Astrocyte of the spinal cord (primary cell): ENCODE data around the gene RBP3.
"Not testable (repeated sequence)": the region's sequence is repeated elsewhere in the genome, so short reads cannot be mapped to it uniquely, and the experiment has no call there.

ENCODE experiments used
- DNase-seq: peaks from one replicate; pipeline ENCODE4 v3.0.0; 2011; ENCODE audit warnings: low read depth, low spot score
- H3K4me3 ChIP-seq: 2 replicates; pipeline ENCODE4 v1.5.1; 2011; ENCODE audit warnings: low read depth, mild to moderate bottlenecking, low read length, moderate library complexity
- in situ Hi-C: cut with HindIII; loops from 2 replicates; pipeline ENCODE4 v1.10.0; 2017; ENCODE audit warnings: low sequenced_read_pairs
- TF ChIP-seq, protein P1 (sequence below): IDR thresholded peaks from 2 replicates; pipeline ENCODE4 v1.5.1; 2012; ENCODE audit warnings: low read depth, mild to moderate bottlenecking, low read length, inconsistent platforms

RBP3 gene

DNA sequence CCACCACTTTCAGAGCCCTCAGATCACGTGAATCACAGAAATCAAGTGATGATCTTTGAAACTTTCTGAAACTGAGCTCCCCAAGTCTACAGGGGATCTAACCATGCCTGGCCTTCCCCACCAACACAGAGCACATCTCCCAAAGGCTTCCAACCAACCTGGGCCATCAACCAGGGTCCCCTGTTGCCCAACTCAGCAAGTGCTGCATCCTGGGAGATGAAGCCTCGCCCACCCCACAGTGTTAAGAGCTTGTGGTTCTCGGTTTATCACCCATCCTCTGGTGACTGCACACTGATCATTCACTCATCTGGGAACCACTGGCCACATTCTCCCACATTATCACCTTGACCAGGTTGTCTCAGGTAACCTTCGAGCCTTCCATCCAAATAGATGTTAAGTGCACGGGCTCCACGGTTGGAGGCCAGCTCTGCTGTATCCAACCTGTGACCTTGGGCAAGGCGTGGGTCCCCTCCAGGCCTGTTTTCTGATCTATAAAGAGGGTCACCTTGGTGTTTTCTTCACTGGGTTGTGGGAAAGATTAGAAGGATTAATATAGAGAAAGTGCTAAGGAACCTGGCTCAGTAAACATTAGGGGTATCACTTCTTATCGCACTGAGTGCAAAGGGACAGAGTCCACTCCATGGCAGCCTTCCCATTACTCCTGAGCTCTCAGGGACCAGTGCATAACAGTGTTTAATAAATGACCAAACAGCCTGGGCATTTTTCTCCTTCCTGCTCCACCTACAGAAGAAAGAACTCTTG, 32.4 kb downstream of the RBP3 start:
- DNase-seq, result no peak
- TF ChIP-seq, protein P1, sequence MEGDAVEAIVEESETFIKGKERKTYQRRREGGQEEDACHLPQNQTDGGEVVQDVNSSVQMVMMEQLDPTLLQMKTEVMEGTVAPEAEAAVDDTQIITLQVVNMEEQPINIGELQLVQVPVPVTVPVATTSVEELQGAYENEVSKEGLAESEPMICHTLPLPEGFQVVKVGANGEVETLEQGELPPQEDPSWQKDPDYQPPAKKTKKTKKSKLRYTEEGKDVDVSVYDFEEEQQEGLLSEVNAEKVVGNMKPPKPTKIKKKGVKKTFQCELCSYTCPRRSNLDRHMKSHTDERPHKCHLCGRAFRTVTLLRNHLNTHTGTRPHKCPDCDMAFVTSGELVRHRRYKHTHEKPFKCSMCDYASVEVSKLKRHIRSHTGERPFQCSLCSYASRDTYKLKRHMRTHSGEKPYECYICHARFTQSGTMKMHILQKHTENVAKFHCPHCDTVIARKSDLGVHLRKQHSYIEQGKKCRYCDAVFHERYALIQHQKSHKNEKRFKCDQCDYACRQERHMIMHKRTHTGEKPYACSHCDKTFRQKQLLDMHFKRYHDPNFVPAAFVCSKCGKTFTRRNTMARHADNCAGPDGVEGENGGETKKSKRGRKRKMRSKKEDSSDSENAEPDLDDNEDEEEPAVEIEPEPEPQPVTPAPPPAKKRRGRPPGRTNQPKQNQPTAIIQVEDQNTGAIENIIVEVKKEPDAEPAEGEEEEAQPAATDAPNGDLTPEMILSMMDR, result no peak

DNA sequence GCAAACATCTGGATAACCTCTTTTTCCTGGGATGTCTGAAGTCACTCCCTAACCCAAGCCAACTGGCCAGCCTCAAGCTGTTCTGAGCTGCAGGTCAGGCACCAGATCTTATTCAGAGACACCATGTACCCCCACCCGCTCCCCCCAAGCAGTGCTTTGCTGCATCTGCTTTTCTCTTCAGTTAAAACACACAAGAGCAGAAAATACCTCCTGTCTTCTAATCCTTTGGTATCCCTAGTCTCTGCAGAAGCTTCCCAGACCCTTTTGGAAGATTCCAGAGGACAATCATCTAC, 32.9 kb downstream of the RBP3 start:
- H3K4me3 ChIP-seq, result no peak overlapping the region
- in situ Hi-C loops, result no loop called here
- DNase-seq, result no peak
- TF ChIP-seq, protein P1, result no peak

More for the DNA sequence above, 32.4 kb downstream of the RBP3 start:
- H3K4me3 ChIP-seq, result no peak overlapping the region
- in situ Hi-C loops, result no loop called here

DNA sequence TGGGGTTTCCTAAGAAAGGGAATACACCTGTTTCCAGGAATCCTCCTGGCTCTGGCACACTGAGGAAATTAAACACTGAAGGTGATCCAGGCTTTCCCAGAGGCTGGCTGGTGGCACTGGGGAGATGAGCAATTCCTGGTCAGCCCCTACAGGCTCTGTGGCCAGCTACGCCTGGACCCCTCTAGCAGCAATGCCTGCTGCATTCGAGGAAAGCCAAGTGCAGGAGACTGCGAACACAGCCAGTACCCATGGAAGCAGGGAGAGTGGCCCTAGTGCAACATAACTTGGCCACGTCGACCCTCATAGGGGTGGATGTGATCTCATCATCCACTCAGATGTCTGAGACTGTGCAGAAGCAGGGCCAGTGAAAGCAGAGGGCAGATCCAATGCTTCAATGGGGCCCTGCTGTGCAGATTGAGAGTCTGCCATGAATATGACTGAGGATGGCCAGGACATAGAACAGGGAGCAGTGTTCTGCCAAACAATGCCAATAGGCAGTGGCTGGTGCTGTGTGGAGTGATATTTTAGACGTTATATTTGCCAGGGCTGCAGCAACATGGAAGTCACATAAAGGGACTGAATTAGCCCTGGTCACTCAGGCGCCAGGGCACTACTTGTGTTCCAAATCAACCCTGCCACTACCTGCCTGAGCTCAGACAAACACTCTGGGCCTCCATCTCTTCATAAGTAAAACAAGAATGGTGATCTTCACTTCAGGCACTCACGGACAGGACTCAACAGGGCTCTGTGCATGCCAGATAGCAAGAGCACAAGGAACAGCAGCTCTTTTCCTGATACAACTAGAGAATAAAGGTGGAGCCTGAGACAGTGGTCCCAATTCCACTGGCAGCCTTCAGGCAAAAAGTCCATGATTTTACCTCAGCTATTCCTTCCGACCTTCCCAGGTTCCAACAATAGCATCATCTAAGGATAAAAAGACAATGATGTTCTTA, 33.5 kb downstream of the RBP3 start:
- H3K4me3 ChIP-seq, result no peak overlapping the region
- in situ Hi-C loops, result no loop called here
- DNase-seq, result no peak
- TF ChIP-seq, protein P1, result no peak

DNA sequence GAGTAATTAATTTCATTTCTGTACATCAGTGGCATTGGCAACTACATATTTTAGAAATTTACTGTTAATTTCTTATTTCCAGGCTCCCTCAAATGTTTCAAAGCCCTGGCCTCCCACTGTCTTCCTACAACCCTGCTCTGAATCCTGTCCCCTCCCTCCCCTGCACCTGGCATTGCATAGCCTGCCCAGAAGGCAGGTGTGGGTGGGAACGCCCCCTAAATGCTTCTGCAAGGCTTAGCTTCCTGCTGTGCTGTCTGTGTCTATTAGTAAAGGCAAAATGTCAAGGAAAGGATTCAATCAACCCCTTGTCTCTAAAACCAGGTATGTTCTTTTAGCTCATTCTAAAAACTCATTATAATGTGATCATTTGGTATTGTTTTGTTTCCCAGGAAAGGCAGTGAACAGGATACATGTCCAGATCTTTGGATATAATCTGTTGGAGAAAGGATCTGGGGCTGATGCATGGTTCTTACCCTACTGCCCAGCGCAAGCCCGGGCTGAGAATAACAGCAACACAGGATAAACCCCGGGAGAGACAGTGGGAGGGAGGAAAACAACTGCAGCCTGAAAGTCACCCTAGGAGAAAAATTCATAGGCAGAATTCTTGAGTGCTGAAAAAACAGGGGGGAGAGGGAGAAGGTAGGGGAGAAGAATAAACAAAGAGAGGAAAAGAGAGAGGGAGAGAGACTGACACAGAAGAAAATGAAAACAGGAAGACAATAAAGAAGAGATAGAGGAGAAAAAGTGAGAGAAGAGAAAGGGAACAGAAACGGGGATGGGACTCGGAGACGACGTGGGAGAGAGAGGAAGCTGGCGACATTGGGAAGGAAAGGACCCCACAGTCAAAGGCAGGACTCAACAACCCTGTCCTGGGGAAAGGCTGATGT, 35.3 kb downstream of the RBP3 start:
- peak overlapping the region; percentile 66 for H3K4me3 ChIP-seq
- DNase-seq, result no peak
- in situ Hi-C loops, result no loop called here
- TF ChIP-seq, protein P1, result no peak

DNA sequence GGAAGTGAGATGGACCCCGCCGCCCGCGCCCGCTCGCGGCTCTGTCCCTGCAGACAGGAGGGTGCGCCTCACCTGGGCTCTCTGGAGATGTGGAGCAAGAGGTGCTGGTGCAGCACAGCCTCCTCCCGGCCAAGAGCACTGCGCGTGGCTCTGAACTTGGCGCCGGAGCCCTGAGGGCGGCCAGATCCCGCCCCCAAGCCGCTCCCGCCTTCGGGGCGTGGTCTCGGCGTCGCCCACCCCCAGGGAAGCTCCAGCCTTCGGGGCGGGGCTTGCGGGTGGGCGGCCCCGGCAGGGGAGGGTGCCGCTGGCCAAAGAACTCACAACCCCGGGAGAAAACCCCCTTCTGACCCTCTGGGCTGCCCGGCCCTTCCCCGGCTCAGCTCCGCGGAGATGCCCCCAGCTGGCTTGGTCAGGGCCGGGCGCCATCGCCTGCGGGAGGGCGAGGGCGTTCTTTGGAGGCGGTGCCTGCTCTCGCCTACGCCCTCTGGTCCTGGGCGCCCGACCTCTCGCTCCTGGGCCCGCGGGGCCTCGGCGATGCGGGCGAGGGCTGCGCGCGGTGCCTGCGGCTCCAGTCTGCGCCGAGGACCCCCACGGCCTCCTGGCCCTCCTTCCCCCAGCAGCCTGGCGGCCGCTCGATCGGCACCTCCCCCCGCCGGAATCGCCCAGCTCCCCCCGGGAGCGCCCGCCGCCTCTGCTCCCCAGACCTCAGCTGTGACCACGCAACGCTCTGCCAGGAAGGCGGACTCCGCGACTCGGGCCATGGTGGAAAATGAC, 36.2 kb downstream of the RBP3 start, which contains the start of gene ZNF488:
TSS of gene ZNF488 (minus strand) at position 146 of the 774 bp plus-strand sequence. CDS start 15,464 bp downstream, outside the sequence.
- in situ Hi-C loops, result no loop called here
- peak; percentile 73 for DNase-seq
- H3K4me3 ChIP-seq, result peak within 1 kb of the TSS; percentile 66
- TF ChIP-seq, protein P1, result no peak

DNA sequence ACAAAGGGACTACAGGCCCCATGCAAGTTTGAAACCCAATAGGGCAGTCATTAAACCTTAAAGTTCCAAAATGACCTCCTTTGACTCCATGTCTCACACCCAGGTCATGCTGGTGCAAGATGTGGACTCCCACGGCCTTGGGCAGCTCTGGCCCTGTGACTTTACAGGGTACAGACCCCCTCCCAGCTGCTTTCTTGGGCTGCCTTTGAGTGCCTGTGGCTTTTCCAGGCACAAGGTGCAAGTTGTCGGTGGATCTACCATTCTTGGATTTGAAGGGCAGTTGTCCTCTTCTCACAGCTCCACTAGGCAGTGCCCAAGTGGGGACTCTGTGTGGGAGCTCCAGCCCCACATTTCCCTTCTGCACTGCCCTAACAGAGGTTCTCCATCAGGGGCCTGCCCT, 37.9 kb downstream of the RBP3 start:
- in situ Hi-C loops, H3K4me3 ChIP-seq, DNase-seq: not testable (repeated sequence)
